GM21515 (cell line): Measurements from ENCODE around the gene IDH2.
"Not testable (repeated sequence)": the region's sequence is repeated elsewhere in the genome, so short reads cannot be mapped to it uniquely, and the experiment has no call there.

ENCODE experiments used
- ATAC-seq: cut with Tn5 transposase; IDR thresholded peaks from one replicate; pipeline ENCODE4 v1.9.1; 2021; ENCODE audit not compliant: unreplicated experiment

Gene IDH2

DNA sequence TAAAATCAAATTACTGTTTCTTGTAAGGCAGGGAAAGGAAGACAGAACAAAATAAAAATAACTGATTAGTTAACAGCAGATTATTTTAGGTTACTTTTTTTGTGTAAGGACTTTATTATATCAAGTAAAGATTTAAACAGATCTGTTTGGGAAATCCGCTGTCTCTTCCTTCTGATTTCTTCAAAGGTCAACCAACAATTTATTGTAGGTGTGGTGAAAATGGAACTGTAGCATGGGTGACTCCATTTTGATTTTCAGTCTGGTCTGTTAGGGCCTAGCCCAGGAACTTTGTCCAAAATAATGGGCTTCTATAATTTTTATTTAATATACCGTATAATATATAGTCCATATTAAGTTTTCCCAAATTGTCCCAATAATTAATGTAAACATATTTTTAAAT lies 13.5 kb upstream of the IDH2 start:
- ATAC-seq, result no peak

DNA sequence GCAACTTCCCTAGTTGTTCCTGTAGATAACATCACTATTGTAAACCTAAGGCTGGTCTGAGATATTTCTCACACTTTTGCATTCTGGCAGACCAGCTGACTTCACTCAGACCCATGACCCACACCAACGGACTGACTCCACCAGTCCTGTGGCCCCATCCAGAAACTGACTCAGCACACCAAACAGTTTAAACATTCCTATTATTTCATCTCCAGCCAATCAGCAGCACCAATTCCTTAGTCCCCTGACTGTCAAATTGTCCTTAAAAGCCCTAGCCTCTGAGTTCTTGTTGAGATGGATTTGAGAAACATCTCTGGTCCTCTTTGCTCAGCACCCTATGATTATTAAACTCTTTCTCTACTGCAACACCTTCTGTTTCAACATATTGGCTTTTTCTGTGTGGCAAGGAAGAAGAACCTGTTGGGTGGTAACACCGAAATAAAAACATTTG lies 12.2 kb upstream of the IDH2 start:
- no peak for ATAC-seq

DNA sequence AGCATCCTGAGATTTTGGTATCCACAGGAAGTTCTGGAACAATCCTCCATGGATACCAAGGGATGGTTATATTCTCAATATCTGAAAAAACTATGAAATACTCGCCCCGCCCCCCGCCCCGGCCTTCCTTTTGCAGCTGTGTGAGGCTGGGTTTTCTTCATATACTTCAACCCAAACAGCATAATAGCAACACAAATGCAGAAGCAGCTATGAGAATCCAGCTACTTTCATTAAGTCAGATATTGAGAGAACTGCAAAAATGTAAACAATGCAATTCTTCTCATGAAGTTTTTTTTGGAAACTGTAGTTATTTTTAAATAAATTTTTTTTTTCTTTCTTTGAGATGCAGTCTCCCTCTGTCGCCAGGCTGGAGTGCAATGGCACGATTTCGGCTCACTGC lies 10.9 kb upstream of the IDH2 start:
- no peak for ATAC-seq

DNA sequence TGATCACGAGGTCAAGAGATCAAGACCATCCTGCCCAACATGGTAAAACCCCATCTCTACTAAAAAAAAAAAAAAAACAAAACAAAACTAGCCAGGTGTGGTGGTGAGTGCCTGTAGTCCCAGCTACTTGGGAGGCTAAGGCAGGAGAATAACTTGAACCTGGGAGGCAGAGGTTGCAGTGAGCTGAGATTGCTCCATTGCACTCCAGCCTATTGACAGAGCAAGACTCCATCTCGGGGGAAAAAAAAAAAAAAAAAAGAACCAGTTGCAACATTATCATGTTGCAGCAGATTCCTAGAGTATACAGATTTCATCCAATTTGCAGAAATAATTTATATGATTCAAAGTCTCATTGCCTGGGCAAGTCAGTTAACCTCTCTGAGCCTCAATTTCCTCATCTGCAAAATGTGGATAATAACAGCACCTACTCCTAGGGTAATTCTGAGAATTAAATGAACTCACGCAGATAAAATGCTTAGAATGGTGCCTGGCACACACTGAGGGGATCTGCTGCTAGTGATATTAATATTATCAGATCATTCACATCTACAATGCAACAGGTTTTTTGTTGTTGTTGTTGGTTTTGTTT lies 7.0 kb upstream of the IDH2 start:
- ATAC-seq, result not testable (repeated sequence)

DNA sequence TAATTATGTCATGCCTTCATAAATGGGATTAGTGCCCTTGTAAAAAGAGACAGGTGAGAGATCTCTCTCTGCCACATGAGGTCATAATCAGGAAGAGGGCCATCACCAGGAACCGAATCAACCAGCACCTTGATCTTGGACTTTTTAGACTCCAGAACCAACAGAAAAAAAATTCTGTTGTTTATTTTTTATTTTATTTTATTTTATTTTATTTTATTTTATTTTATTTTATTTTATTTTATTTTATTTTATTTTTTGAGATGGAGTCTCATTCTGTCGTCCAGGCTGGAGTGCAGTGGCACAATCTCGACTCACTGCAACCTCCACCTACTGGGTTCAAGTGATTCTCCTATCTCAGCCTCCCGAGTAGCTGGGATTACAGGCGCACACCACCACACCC lies 5.8 kb upstream of the IDH2 start:
- ATAC-seq, result not testable (repeated sequence)

DNA sequence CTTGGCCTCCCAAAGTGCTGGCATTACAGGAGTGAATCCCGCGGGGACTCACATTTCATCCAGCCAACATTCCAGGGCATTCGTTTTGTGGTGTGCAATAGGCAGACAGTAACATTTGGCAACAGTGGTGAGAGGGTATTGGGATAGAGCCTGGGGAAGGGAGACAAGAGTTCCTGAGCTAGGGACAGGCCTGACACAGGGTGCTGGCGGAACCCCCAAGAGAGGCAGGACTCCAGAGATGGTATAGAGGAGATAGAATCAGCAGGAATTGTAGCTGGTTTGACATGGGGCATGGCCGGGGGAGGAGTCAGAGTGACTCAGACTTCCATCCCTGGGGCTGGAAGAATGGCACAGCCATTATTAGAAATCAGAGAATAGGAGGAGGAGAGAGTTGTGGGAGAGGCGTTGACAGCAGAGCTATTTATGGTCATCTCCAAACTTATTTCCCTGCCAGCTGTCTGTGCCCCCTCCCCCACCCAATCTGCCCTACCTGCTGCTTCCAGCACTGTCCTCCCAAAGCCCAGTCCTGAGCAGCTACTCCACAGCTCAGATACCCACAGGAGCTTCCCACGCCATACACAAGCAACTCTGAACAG lies 4.4 kb upstream of the IDH2 start:
- no peak for ATAC-seq

DNA sequence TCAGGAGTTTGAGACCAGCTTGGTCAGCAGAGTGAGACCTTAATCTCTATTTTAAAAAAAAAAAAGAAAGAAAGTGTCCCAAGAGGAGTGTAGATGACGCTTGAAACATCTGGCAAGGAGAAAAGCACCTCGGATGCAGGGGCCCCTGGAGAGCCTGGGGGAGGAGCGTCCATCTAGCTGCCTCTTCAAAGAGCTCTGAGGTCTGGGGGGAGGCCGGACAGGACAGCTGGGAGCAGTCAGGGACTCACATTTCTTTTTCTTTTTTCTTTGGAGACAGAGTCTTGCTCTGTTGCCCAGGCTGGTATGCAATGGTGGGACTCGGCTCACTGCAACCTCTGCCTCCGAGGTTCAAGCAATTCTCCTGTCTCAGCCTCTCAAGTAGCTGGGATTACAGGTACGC lies 3.3 kb upstream of the IDH2 start:
- ATAC-seq, result no peak

DNA sequence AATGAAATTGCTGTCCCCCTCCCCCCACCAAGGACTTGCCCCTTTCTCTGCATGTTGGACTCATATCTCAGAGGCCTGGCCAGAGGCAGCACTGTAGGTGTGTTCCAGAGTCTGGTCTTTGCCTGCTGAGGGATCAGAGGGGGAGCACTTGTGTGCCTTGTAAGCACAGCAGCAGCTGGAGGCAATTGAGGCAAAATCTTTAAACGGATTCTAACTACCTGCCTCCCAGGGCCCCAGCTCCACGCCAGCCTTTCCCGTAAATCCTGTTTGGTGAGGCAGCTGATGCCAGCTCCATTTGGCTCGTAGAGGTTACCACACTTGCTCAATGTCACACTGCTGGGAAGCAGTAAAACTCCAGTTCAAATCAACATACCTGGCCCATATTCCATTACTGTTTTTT lies 2.3 kb upstream of the IDH2 start:
- ATAC-seq, result no peak

DNA sequence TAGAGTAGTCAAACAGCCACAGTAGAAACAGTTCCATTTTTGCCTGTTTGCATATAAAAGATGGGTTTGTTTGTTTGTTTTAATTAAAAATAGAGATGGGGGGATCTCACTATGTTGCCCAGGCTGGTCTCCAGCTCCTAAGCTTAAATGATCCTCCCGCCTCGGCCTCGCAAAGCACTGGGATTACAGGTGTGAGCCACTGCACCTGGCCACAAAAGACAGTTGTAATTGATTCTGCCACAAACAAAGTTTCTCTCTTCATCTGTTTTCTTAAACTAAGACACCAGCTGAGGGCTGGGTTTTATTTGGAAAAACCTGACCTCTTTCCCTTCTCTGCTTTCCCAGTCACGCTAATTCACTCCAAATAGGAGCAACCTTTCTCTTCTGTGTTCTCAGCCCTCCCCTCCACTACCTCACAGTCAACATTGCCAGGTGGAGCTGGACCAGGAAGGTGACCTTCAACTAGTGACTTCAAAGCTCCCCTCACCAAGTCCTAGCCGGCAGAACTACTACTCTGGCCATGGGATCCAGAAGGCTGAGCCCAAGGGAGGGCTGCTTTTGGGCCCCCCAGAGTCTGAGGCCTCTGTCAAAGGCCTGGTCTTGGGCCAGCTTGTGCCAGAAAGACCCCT lies 1.5 kb upstream of the IDH2 start:
- ATAC-seq, result no peak

DNA sequence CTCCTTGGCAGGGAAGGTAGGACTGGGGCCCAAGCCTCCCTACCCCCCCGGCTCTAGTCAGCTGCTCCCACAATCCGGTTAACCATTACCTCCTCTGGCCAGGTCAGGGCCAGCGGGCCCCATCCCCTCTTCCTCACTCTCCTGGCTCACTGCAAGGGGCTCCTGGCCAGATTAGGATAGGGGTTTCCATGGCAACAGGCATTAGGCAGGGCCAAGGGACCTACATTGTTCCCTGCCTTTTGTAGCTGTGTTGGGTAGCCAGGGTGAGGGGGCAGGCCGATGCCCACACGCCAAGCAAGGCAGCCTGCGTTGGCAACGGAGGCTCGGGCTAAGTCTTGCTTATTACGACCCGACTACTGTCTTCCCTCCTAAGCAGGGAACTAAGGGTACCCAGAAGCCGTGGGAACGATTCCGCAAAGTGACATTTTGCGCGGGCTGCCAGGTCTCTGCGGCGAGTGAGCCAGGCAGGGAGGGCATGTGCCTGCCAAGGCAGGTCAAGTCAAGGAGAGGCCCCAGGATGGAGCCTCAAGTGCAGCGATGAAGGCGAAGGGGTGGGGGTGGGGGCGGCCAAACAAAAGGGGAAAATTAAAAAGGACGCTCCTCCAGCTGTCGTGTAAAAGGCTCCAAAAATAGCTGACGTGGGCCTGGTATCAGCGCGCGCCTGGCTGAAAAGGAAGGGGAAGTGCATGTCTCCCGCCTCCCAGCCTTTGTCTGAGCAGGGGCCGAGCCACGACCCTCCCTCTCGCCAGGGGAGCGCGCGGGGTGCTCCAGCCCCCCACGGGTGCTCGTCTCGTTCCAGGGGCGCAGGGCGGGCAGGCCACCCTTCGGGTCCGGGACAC lies 919 bp downstream of the IDH2 start:
- no peak for ATAC-seq

DNA sequence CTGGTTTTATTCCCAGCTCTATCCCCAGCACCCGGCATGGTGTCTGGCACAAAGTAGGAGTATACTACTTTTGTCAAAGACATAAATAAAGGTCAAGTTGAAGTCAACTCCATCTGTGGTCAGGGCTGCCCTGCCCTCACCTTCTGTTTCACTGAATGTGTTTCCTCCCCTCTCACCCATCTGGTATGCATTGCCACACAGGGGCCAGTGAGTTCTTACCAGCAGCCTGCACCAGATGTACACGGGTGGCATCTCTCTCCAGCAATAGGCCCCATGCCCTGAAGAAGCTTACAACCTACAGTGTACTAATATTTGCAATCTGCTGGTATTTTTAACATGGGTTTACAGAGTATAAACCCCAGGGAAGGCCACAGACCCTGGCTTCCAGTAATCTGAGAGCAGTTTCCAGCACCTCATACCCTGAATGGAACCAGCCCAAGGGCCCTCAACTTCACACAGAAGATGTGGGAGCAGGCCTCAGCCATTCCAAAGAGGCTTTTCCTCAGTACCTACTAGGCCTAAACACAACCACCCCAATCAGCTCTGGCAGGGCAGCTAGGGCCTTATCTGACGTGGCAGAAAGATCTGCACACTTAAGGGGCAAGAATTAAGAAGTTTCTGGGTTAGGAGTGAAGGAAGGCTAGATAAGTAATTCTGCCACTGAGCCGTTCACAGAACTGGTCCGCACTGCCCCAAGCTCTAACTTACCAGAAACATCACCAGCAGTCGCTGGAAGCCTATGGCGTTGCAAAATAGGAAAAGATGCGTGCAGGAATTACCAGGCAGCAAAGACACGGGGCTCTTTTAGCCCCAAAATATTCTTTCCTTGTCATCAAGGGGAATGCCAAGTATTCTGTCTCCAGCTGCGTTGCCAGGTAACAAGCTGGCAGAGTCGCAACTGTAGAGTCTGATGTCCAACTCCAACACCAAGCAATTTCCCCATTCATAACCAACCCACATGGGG lies 2.1 kb downstream of the IDH2 start:
- no peak for ATAC-seq

DNA sequence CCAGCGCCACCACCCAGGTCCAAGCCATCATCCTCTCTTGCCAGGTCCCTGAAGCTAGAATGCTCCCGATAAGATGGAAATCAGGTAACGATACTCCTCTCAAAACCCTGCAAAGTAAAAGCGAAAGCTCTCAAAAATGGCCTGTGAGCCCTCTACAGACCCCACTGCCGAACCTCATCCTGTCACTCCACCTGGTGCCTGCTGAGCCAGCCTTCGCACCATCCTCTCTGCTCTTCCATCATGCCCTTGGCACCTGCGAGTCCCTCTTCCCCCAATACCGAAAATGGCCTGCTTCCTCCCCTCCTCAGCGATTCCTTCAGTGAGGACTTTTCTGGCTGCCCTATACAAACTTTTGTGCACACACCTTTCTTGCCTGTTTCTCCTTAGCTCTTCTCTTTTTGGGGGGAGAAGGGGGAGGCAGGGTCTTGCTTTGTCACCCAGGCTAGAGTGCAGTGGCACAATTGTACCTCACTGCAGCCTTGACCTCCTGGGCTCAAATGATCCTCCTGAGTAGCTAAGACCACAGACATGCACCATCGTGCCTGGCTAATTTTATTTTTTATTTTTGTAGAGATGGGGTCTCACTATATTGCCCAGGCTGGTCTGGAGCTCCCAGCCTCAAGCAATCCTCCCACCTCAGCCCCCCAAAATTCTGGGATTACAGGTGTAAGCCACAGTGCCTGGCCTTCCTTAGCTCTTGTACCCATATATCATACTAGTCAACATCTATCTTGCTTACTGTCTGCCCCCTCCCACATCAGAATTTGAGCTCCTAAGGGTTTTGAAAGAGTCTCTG lies 3.0 kb downstream of the IDH2 start:
- ATAC-seq, result no peak

DNA sequence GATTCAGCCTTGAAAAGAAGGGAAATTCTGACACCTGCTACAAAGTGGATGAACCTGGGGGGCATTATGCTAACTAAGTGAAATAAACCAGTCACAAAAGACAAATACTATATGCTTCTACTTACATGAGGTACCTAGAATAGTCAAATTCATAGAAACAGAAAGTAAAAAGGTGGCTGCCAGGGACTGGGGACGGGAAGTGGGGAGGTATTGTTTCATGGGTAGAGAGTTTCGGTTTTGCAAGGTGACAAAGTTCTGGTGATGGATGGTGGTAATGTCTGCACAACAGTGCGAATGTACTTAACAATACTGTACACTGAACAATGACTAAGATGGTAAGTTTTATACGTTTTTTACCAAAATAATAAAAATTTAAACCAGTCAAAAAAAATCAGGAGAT lies 4.8 kb downstream of the IDH2 start:
- peak; percentile 56 for ATAC-seq

DNA sequence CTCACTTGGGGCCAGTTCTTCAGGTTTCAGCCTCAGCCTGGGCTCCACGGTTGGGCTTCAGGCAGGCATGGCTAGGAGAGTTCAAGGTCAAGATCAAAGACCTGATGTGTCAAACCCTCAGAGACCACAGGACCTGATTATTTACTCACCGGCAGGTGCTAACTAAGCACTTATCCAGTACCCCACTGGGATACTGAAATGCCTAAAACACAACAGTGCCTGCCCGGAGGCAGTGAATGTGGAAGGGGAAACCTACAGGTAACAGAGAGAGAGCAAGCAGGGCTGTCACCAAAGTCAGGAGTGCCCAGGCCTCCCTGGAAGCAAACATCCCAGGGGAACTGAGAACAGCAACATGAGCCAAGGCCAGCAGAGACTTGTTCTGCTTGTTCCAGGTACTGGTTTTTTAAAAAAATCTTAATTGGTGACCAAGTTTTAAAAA lies 6.7 kb downstream of the IDH2 start:
- ATAC-seq, result no peak

DNA sequence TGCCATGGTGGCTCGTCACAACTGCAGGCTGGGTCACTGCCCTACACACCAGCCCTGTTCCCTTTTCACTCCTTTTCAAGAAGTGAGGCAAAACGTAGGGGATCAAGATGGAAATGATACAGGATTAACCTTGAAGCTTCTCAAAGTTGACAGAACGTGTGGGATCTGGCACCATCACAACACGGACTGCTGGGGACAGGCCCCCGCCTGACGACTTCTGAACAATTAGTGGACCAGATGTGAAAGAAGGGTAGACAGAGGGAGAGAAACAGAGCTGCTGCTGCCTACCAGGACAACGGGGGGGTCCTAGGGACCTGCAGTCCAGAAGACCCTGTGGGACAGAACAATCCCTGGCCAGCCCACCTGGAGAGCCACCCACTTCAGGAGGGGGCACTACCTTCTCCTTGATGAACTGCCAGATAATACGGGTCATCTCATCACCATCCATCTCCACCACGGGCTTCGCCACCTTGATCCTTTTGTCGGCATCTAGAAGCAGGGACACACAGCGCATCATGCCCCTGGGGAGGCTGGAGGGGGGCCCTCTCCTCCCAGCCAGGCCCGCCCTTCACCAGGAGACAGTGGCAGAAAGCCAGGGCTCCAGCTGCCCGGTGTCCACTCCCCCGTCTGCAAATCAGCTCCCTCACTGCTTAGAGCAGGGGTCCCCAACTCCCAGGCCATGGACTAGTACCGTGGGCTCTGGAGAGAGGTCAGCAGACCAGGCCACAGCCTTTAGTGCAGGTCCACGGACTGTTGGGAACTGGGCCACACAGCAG lies 10.9 kb downstream of the IDH2 start:
- ATAC-seq, result no peak

DNA sequence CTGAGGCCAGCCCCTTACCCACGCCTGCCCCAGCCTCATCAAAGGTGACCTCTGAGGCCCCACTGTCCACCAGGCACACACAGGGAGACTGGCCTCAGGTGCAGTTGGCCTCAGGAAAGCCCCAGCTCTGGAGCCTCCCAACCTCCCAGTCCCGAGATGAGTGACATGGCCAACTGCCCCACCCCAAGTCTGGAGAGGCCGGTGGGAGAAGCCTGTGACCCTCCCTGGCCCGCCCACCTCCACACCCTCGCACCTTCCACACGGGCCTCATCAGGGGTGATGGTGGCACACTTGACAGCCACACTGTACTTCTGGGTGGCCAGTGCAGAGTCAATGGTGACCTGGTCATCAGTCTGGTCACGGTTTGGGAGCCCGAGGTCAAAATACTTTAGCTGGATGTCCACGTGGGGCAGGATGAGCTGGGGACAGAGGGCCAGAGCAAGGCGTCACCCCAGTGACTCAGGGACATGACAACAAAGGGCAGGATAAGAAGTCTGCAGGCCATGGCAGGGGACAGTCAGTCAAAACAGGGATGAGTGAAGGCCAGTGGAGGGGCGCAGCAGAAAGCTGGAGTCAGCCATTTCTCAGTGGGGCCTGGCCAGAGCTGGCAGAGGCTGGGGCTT lies 11.9 kb downstream of the IDH2 start:
- ATAC-seq, result no peak

DNA sequence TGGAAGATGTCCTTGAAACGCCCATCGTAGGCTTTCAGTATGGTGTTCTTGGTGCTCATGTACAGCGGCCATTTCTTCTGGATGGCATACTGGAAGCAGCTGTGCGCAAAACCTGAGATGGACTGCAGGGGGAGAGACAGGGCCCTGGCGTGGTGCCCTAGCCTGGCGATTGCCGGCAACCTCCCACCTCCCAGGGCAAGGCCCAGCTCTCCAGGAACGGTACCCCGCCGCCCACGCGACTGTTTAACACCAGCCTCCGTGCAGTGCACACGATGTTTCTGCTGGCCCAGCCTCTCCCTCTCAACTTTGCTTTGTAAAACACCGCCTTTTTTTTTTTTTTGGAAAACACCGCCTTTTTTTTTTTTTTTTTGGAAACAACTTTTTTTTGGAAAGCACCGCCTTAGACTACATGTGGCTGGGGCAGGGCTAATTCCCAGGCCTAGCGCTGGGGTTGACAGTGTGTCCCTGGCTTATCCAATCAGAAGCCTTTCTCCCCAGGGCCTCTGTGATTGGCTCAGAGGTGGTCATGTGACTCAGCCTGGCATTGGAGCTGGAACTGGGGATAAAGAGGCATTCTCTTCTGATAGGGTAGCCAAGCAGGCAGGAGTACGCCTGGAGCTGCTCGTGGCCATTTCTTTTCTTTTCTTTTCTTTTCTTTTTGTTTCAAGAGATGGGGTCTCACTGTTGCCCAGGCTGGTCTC lies 14.7 kb downstream of the IDH2 start:
- no peak for ATAC-seq

DNA sequence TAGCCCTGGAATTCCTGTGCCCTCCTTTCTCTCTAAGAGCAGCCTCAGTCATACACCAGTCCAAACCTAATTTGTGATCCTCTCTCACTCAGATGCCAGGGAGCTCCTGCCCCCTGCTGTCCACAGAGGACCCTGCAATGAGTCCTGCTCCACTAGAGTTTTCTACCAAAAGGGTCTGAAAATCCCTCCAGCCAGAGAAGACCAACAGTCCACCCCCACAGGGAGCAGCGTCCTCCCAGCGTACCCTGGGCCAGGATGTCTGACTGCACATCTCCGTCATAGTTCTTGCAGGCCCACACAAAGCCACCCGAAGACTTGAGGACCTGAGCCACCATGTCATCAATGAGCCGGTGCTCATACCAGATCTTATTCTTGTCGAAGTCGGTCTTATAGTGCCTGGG lies 15.4 kb downstream of the IDH2 start:
- no peak for ATAC-seq
